22Rv1 (cell line): Measurements from ENCODE around the gene KCNH1.

Experiments used
- H3K27ac ChIP-seq: fragments of 450-650 bp; 2 replicates; pipeline ENCODE4 v1.5.1; 2017
- ZFX ChIP-seq: fragments of 450-650 bp; IDR thresholded peaks from 2 replicates; pipeline ENCODE4 v1.6.1; 2017; ENCODE audit warnings: antibody characterized with exemption, borderline replicate concordance
- TF ChIP-seq, protein P1 (sequence below): fragments of 450-650 bp; IDR thresholded peaks from 2 replicates; pipeline ENCODE4 v1.5.1; 2017; ENCODE audit warnings: mild to moderate bottlenecking

Gene KCNH1

DNA sequence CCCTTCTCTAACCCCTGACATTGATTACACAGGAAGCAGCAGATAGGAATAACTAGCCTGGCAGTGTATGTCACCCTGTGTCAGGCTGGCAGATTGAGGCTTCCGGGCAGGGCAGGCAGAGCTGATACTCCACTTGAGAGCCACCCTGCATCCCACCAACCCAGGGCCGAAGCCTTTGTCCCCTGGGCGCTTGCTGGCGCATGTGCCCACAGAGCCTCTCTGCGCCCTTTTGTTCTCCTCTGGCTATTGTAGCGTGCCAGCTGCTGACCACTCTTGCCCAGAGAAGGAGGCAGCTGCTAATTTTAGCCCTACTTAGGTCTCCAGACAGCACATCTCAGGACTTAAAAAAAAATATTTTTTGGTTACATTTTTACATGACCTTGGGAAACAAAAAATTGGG, 500.3 kb downstream of the KCNH1 start:
- TF ChIP-seq, protein P1, sequence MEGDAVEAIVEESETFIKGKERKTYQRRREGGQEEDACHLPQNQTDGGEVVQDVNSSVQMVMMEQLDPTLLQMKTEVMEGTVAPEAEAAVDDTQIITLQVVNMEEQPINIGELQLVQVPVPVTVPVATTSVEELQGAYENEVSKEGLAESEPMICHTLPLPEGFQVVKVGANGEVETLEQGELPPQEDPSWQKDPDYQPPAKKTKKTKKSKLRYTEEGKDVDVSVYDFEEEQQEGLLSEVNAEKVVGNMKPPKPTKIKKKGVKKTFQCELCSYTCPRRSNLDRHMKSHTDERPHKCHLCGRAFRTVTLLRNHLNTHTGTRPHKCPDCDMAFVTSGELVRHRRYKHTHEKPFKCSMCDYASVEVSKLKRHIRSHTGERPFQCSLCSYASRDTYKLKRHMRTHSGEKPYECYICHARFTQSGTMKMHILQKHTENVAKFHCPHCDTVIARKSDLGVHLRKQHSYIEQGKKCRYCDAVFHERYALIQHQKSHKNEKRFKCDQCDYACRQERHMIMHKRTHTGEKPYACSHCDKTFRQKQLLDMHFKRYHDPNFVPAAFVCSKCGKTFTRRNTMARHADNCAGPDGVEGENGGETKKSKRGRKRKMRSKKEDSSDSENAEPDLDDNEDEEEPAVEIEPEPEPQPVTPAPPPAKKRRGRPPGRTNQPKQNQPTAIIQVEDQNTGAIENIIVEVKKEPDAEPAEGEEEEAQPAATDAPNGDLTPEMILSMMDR: no peak
- no peak for TF ChIP-seq ZFX
- H3K27ac ChIP-seq: no peak overlapping the region

GRCh38 chr1:210633140-210633539, 500.8 kb downstream of the KCNH1 start:
- no peak for TF ChIP-seq ZFX
- TF ChIP-seq, protein P1: no peak
- H3K27ac ChIP-seq: no peak overlapping the region

- no peak overlapping the region for H3K27ac ChIP-seq
- TF ChIP-seq, protein P1: no peak
- TF ChIP-seq ZFX: no peak
These were observed 502.5 kb downstream of the KCNH1 start for GRCh38 chr1:210631399-210631798.

DNA sequence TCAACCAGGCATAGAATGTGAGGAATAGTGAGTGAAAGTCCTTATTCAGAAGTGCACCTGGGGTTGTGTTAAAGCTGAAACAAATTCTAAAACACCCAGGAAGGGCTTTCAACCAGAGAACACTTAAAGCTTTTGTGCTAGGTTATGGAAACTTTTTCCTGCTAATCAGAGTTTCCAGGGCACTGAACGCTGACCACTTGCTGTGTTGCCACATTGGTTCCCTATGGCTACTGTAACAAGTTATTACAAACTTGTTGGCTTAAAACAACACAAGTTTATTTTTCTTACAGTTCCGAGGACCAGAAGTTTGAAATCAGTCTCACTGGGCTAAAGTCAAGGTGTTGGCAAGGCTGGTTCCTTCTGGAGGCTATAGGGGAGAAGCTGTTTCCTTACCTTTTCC, 504.7 kb downstream of the KCNH1 start:
- H3K27ac ChIP-seq: no peak overlapping the region
- TF ChIP-seq ZFX: no peak
- TF ChIP-seq, protein P1: no peak

DNA sequence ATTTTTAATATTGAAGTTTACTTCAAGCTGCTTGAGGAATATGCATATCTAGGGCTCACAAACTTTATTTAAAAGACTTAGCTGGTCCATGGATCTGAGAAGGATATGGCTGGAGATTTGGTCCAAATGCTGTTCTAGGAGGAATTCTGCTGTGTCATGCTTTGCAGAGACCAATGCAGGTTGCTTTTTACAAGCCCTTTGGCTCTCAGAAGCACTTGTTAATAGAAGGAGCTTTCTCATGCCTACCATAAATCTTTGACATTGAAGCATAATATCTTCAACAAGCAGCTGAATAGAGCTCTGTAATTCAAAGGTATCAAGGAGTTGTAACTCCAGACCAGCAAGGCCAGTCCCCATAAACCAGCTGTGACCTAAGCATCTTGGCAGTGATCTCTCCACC, 506.2 kb downstream of the KCNH1 start:
- TF ChIP-seq, protein P1: no peak
- no peak for TF ChIP-seq ZFX
- H3K27ac ChIP-seq: no peak overlapping the region
